Cardiac fibroblast (primary cell): Measurements from ENCODE around the gene SIDT1.

ENCODE experiments used
- DNase-seq, 2 donors: peaks; one replicate each; pipeline versions ENCODE4 v3.0.0 to v3.0.0-alpha.2; 2010; ENCODE audit warnings: low read depth in 2 of 2
- H3K4me3 ChIP-seq, 2 donors: replicated peaks in 1 of 2; 1 replicate in 1 of 2; 2 replicates in 1 of 2; pipeline ENCODE4 v1.5.1; 2011; ENCODE audit warnings: low read depth in 2 of 2, low read length in 2 of 2, mild to moderate bottlenecking in 2 of 2, moderate library complexity in 1 of 2
- TF ChIP-seq, protein P1 (sequence below): IDR thresholded peaks from one replicate; pipeline ENCODE4 v1.5.1; 2011; ENCODE audit warnings: low read depth, mild to moderate bottlenecking, low read length, inconsistent platforms

Gene SIDT1

DNA sequence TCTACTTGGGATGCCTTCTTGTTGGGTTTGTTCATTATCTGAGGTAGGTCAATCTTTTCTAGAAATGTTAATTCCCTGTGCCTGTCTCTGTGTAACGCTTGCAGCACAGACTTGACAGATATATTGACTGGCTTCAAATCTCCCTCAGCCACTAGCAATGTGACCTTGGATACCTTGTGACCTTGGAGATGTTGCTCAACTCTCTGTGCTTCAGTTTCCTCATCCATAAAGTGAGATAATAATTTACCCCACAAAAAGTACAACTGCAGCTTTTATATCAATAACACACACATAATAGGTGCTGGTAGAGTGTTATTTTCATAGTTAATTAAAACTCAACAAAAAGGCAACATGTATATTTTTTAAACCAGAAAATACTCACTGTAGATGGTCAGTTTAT is 52.9 kb downstream of the SIDT1 start:
- DNase-seq: no peak
- no peak overlapping the region for H3K4me3 ChIP-seq
- TF ChIP-seq, protein P1, sequence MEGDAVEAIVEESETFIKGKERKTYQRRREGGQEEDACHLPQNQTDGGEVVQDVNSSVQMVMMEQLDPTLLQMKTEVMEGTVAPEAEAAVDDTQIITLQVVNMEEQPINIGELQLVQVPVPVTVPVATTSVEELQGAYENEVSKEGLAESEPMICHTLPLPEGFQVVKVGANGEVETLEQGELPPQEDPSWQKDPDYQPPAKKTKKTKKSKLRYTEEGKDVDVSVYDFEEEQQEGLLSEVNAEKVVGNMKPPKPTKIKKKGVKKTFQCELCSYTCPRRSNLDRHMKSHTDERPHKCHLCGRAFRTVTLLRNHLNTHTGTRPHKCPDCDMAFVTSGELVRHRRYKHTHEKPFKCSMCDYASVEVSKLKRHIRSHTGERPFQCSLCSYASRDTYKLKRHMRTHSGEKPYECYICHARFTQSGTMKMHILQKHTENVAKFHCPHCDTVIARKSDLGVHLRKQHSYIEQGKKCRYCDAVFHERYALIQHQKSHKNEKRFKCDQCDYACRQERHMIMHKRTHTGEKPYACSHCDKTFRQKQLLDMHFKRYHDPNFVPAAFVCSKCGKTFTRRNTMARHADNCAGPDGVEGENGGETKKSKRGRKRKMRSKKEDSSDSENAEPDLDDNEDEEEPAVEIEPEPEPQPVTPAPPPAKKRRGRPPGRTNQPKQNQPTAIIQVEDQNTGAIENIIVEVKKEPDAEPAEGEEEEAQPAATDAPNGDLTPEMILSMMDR: no peak

DNA sequence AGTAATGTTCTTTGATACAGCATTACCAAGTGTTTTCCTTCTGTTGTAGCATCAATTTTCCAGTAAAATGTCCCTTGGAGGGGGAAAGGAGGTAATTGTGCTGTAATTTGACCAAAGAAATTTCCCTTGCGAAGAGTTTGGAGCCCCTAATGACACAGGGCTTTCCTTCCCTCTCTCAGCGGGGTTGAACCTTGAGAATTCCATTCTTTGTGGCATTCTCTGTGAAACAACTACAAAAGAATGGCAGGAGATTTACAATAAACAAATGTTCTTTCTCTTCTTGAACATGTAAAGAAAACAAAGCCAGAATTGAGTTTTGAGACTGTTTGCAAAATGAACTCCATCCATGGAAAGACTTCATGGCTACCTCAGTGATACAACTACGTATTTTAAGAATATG is 53.4 kb downstream of the SIDT1 start:
- no peak for DNase-seq
- TF ChIP-seq, protein P1: no peak
- H3K4me3 ChIP-seq: no peak overlapping the region

DNA sequence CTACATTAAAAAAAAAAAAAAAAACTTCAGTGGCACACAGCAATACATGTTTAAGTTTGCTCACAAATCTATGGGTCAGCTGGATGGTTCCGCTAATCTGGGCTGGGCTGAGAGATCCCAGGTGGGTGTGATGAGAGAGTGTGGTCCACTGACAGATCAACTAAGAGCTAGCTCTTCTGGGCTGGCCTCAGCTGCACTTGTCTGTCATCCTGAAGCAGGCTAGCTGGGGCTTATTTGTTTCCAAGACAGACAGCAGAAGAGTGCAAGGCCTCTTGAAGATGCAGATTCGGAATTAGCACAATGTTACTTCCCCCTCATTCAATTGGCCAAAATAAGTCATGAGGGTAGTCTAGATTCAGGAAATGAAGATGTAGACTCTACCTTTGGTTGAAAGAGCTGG is 56.5 kb downstream of the SIDT1 start:
- no peak overlapping the region for H3K4me3 ChIP-seq
- TF ChIP-seq, protein P1: no peak
- DNase-seq: no peak

DNA sequence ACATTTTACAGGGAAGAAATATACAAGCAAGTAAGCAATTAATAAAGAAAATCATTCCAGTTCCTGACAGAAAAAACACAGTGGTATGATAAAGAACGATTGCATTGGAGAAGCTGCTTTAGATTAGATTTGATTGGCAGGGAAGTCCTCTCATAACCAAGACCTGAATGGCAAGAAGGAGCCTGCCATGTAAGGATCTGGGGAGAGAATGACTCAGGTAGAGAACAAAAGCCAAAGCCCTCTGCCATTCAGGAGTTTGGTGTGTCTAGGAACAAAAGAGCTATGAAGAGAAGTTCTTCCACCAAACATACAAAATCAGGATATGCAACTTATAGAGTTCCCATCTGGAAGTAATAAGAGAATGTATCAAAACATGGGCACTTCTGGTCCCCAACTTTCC is 57.6 kb downstream of the SIDT1 start:
- DNase-seq: no peak
- TF ChIP-seq, protein P1: no peak
- H3K4me3 ChIP-seq: no peak overlapping the region

DNA sequence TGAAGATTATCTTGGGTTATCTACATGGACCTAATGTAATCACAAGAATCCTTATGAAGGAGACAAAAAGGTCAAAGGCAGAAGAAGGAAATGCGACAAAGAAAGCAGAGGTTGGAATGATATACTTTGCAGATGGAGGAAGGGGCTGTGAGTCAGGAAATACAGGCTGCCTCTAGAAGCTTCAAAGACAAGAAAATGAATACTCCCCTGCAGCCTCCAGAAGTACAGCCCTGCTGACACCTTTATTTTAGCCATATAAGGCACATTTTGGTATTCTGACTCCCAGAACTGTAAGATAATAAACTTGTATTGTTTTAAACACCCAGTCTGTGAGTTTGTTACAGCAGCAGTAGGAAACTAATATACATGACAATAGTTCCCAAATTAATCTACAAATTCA is 58.6 kb downstream of the SIDT1 start:
- TF ChIP-seq, protein P1: no peak
- H3K4me3 ChIP-seq: no peak overlapping the region
- no peak for DNase-seq

DNA sequence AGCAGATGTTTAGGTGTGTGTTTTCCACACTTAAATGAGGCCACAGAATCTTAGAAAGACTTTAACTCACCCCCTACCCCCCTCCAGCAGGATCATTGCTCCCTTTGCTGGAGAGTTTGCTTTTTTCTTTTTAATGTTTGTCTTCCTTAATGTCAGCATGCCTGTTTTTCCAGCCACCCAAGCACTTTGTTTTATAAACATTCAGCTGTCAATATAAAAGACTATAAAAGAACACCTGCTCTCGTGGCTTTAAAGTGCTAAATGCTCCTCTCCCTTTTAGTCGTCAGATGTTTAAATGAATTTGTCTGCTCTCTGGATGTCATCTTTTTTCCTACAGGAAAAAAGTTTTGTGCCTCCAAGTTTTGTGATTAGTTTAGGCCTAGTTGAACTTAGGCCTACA is 61.7 kb downstream of the SIDT1 start:
- H3K4me3 ChIP-seq: no peak overlapping the region
- no peak for DNase-seq
- TF ChIP-seq, protein P1: no peak

DNA sequence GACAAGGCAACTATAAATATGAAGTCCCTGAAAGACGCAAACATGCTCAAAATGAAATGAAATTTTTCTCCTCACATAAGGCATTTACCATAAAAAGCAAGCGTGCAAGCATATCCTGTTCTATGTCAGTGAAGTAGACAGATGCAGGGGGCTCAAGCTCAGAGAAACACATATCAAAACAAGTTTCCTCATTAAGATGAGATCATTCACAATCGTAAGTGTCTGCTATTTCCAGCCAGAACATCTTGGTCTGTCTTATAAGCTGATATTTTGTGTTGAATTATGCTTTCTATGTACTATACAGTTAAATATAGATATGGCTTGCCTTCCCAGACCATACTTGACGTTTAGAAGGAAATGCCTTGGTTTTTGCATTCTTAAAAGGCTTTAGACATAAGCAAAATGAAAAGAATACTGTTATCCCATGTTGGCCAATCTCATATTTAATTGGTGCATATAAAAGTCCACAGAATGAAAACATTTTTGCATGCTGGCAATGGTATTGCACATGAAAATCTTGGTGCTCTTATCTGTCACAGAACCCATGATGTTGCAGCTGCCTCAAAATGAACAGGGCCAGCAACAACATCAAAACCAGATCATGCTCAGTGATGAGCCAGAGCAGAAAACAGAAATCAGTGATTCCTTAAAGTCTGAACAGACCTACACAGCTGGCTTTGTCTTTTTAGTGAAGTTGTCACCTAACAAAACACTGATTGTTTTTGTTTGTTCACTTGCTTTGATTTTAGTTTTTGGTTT is 65.4 kb downstream of the SIDT1 start:
- TF ChIP-seq, protein P1: no peak
- no peak overlapping the region for H3K4me3 ChIP-seq
- DNase-seq: no peak
